ENCODE results near the gene CACNA1G.

CACNA1G gene

DNA sequence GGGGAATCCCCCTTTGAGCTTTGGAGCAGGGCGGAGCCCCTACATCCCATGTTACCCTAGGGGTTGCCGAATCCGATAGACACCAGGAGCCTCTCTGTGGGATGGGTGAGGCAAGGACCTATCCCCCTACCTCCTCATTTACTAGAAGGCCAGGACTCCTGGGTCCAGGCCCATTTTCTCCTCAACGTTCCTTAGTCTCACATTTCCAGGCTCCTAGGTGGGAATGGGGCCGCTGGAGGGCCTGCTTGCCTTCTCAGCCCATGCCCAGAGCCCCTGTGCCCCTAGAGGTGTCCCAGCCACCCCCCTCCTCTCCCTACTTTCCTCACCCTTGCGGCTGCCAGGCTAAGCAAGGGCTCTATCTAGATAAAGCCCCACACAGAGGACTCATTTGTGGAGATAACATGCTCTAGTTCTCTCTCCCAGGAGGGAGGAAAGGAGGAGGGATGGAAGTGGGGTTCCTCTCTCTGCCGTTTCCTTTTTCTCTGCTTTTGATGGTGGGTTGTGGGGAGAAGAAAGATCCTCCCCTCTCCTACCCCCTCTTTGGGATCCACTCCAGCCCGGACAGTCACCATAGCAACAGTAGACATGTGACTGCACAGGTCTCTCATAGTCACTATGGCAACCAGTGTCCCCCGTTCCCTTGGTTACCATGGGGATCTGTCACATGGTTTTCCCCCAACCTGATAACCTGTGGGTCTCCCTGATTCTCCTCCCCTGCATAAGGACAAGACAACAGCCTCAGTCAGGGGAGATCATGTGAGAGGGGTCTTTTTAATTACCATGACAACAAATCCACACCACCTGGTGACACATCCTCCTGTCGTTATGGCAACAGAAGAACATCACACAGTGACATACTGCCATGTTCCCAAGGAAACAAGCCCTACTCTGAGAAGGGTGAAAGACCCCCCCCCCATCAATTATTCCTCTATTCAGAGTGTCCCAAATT lies 5.2 kb downstream of the CACNA1G start:
- DNase-seq, result peak in 51 of 58 donors; percentile 10 to 87 (median 54)

DNA sequence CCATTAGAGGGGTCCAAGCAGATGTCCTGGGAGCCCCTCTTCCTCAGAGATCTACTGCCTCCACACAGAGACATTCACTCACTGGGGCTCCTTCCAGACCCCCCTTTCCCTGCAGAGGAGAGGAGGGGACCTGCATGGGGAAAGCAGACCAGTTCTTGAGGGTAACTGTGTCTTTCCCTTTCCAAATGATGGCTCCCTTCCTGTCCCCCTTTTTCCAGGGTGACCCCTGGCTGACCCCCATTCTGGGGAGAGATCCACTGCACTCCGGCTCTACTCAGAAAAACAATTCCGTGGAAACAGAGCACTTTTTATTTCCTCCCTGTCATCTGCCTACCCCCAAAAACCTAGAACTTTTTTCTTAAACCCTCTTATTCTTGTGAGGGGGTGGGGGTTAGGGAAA lies 6.4 kb downstream of the CACNA1G start:
- no peak for DNase-seq

DNA sequence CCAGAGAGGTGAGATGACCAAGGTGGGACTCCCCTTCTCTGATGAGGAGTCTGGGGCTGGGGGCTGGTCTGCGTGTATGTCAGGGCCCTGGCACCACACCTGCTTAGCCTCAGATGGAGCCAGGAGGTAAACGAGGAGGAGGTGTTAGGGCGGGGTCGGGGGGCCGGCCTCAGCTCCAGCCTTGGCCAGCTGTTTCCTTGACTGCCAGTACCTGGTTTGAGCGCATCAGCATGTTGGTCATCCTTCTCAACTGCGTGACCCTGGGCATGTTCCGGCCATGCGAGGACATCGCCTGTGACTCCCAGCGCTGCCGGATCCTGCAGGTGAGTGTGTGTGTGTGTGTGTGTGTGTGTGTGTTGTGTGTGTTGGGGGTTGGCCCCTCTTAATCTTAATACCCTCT lies 8.1 kb downstream of the CACNA1G start:
- no peak for DNase-seq

- no peak for DNase-seq
Observed at GRCh38 chr17:50569592-50569991, 9.1 kb downstream of the CACNA1G start.

DNA sequence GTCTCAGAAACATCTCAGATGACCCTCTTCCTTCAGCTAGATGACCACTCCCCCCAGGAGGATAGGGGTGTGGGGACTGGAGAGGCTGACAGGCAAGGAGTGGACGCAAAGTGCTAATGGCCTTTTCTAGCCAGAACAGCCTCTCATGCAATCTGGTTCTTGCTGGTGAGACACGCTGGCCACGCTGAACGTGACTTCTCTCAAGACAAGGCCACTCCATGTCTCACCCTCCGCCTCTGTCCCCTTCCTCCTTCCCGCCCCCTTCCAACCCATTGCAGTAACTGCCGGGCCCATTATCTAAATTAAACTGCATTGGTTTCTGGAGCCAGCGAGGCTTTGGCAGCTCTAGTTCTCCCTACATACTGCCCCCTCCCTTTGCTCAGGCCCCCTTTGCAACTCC lies 9.5 kb downstream of the CACNA1G start:
- DNase-seq, result no peak

DNA sequence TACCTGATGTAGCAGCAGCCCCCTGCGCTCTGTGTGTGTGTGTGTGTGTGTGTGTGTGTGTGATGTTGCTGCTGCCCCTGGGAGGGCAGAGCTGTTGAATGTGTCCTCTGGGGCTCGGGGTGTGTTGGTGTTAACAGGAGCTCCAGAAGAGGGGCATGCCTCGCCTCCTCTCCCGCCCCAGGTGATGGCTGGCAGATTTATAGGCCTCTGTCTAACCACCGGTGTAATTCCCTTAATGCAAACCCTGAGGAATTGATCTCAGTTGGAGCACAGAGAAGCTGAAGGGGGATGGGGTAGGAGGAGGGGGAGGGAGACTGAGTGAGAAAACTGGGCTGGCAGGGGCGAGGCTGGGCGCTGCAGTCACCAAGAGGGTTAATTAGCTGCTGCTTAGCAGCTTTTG lies 10.0 kb downstream of the CACNA1G start:
- no peak for DNase-seq

- no peak for DNase-seq
Observed at GRCh38 chr17:50571681-50572080, 11.2 kb downstream of the CACNA1G start.

GRCh38 chr17:50572541-50572940 lies 12.0 kb downstream of the CACNA1G start:
- DNase-seq, result no peak

- no peak for DNase-seq
Observed at GRCh38 chr17:50573866-50574611, 13.5 kb downstream of the CACNA1G start.

DNA sequence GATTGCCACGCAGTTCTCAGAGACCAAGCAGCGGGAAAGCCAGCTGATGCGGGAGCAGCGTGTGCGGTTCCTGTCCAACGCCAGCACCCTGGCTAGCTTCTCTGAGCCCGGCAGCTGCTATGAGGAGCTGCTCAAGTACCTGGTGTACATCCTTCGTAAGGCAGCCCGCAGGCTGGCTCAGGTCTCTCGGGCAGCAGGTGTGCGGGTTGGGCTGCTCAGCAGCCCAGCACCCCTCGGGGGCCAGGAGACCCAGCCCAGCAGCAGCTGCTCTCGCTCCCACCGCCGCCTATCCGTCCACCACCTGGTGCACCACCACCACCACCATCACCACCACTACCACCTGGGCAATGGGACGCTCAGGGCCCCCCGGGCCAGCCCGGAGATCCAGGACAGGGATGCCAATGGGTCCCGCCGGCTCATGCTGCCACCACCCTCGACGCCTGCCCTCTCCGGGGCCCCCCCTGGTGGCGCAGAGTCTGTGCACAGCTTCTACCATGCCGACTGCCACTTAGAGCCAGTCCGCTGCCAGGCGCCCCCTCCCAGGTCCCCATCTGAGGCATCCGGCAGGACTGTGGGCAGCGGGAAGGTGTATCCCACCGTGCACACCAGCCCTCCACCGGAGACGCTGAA lies 15.2 kb downstream of the CACNA1G start:
- DNase-seq, result no peak

- DNase-seq, result peak in 9 of 58 donors; percentile 14 to 60 (median 26)
Observed at GRCh38 chr17:50576864-50577263, 16.3 kb downstream of the CACNA1G start.

GRCh38 chr17:50577451-50577954 lies 17.0 kb downstream of the CACNA1G start:
- no peak for DNase-seq

GRCh38 chr17:50578173-50578572 lies 17.7 kb downstream of the CACNA1G start:
- no peak for DNase-seq

- no peak for DNase-seq
Observed at GRCh38 chr17:50579399-50579798, 18.9 kb downstream of the CACNA1G start.

DNA sequence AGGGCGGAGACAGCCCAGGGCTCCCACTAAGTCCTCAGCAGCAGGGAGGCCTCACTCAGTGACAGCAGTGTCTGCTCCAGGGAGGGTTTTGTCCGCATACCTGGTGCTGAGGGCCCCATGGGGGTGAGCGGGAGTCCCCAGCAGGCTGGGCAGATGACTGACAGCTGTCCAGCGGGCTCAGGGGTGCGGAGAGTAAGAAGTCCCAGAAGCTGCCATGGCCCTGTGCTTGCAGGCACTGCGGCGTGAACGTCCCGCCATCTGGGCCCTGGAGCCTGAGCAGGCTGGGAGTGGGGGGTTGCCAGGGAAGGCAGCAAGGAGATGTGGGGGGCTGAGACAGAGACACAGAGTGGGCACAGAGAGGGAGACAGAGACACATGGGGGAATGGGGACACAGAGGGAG lies 20.1 kb downstream of the CACNA1G start:
- DNase-seq, result no peak

DNA sequence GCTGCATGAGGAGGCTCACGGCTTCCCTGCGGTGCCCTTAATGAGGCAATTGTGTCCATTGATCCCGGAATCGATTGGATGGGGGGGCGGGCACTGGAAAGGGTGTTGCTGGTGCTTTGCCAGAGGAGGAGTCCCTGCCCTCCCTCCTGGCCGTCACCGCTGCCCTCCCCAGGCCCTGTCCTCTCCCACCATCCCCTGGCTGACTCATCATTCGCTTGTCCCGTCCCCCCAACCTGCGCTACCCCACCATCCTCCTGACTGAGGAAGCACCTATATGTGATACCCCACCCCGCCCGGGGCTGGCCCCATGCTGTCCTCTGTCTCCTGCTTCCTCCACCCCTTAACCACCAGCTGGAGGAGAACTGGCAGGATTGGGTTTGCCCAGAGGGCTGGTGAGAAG lies 20.8 kb downstream of the CACNA1G start:
- no peak for DNase-seq

DNA sequence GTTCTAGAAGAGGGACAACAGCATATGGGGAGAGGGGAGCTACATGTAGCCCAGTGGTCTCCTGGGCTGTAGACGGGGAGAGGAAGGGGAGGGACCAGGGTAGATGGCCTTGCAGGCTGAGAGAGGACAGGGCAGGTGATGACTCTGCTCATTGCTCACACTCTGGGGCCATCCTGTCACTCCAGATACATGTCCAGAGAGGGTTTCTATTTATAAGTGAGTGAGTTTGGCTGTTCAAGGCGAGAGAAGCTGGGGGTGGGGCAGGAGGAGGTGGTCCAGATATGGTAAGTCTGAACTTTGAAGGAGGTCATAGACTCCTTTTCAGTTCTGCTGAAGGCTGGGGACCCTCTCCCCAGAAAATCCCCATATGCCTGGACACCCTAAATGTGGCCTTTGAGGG lies 22.2 kb downstream of the CACNA1G start:
- DNase-seq, result no peak

DNA sequence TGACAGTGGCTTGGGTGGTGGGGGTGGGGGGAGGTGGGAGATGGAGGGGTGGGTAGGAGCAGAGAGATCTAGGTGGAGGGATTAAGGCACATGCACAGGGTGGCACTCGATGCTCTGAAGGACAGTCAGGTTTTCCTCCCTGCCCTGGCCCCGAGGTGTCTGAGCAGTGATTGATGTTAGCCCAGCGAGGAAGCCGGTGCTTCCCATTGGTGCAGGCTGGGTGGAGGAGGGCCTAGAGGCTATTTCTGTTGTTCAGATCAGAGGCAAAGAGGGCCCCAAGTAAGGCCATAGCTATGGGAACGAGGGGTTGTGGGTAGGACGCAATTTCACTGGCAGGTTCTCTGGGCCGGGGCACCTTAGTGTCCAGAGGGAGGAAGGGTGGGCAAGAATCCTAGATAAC lies 23.1 kb downstream of the CACNA1G start:
- DNase-seq, result no peak

GRCh38 chr17:50584116-50584515 lies 23.6 kb downstream of the CACNA1G start:
- no peak for DNase-seq

GRCh38 chr17:50584749-50585148 lies 24.2 kb downstream of the CACNA1G start:
- no peak for DNase-seq

DNA sequence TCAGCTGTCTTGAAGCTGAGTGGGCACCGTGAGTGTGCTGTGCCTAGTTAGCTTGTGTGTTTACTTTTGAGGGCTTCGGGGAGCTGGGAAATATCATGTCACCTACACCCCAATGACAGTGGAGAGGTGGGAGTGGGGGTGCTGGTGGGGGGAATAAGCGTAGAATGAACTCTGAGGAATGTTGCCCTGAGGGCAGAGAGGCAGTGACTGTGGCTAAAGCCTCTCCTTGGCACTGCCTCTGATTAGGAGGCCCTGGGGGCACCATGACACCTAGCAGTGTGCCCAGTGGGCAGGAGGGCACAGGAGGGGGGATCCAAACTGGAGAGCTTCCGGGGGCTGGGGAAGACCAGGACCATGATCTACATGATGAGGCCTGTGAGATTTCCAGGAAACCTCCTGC lies 24.8 kb downstream of the CACNA1G start:
- DNase-seq, result no peak

- DNase-seq, result no peak
Observed at GRCh38 chr17:50585891-50586290, 25.4 kb downstream of the CACNA1G start.
